Suprapubic skin (tissue), 4 donors: ENCODE results near the gene WIF1. TPM values are rescaled to one million over a fixed set of nuclear protein-coding genes. Genes with fewer than 3 reads are reported as not detected.

Source experiments
- DNase-seq, 2 donors: peaks; one replicate each; pipeline ENCODE4 v3.0.0-alpha.2; 2019; ENCODE audit warnings: low spot score in 2 of 2
- H3K27ac ChIP-seq: fragments of 200-600 bp; sonication (generic); one replicate; pipeline ENCODE4 v1.5.1; 2019
- H3K27me3 ChIP-seq: fragments of 200-600 bp; sonication (generic); one replicate; pipeline ENCODE4 v1.5.1; 2019
- H3K36me3 ChIP-seq: fragments of 200-600 bp; sonication (generic); one replicate; pipeline ENCODE4 v1.5.1; 2019
- H3K4me1 ChIP-seq: fragments of 200-600 bp; sonication (generic); one replicate; pipeline ENCODE4 v1.5.1; 2019
- H3K4me3 ChIP-seq: fragments of 200-600 bp; sonication (generic); one replicate; pipeline ENCODE4 v1.5.1; 2019; ENCODE audit warnings: mild to moderate bottlenecking
- H3K9me3 ChIP-seq: fragments of 200-600 bp; sonication (generic); one replicate; pipeline ENCODE4 v1.5.1; 2019
- CTCF ChIP-seq, 2 donors: fragments of 200-600 bp in 1 of 2; fragments of 450-650 bp in 1 of 2; sonication (generic) in 1 of 2; IDR thresholded peaks; one replicate each; pipeline ENCODE4 v1.5.1; 2016 to 2019; ENCODE audit warnings: antibody characterized with exemption in 2 of 2, mild to moderate bottlenecking in 1 of 2, moderate library complexity in 1 of 2
- EP300 ChIP-seq: sonication (generic); formaldehyde crosslinking; IDR thresholded peaks from one replicate; pipeline ENCODE4 v1.6.1; 2017; ENCODE audit warnings: antibody characterized with exemption
- POLR2A ChIP-seq, 2 donors: fragments of 450-650 bp; IDR thresholded peaks; one replicate each; pipeline ENCODE4 v1.6.1; 2017; ENCODE audit warnings: antibody characterized with exemption in 2 of 2, mild to moderate bottlenecking in 2 of 2, moderate library complexity in 2 of 2
- POLR2AphosphoS5 ChIP-seq, 3 donors: sonication (generic); formaldehyde crosslinking; IDR thresholded peaks; one replicate each; pipeline ENCODE4 v1.6.1; 2017; ENCODE audit warnings: antibody characterized with exemption in 3 of 3
- WGBS: methylation state at CpG from one replicate; pipeline ENCODE4 v1.1.5; 2018; 5-methylcytosine and 5-hydroxymethylcytosine counted together
- total RNA-seq, 4 donors: library from RNA; depleted of rRNA; stranded (reverse); fragments of >200 nt; gene quantifications; one replicate each; pipeline ENCODE4 v1.1.0, GENCODE V29; 2016

Gene WIF1
- total RNA-seq, 4 donors from 2014 or later, result 0.34 to 3.0 (median 0.79) TPM

DNA sequence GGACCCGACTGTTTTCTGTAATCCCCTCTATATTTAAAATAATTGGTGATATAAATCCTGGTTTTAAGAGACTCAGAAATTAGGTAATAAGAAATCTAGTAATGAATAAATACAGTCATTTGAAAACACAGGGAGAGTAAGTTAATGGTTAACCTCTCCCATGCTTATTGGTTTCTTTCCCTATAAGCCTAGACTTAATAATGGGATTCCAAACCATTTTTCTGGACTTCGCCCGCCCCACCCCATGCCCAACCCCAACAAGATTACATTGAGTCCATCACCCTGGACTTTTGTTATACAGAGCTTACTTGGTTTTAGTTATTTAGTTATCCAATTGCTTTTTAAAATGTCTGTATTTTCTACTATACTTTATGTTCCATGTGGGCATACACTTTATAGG lies 98.7 kb downstream of the WIF1 start:
- TF ChIP-seq EP300 (no peak), POLR2AphosphoS5 (IDR thresholded peaks at IDR 0.05) (no peak), CTCF (IDR thresholded peaks at IDR 0.05) (no peak), POLR2A (IDR thresholded peaks at IDR 0.05) (no peak)
- 83% methylated on average over 3 of the region's 3 CpGs for WGBS
- Histone ChIP-seq H3K9me3 (no peaks in the 10 kb centered on the region), H3K36me3 (no peaks in the 10 kb centered on the region), H3K27ac (no peak overlapping the region), H3K27me3 (no peaks in the 10 kb centered on the region), H3K4me3 (no peak overlapping the region), H3K4me1 (no peaks in the 10 kb centered on the region)
- no peak for DNase-seq

GRCh38 chr12:65019696-65020234 lies 101.3 kb downstream of the WIF1 start:
- Histone ChIP-seq H3K27me3 (no peaks in the 10 kb centered on the region), H3K9me3 (no peaks in the 10 kb centered on the region), H3K4me1 (no peaks in the 10 kb centered on the region), H3K27ac (no peak overlapping the region), H3K4me3 (no peak overlapping the region), H3K36me3 (no peaks in the 10 kb centered on the region)
- no peak for TF ChIP-seq POLR2A (IDR thresholded peaks at IDR 0.05)
- TF ChIP-seq POLR2AphosphoS5 (IDR thresholded peaks at IDR 0.05), result no peak
- no peak for TF ChIP-seq CTCF (IDR thresholded peaks at IDR 0.05)
- no peak for TF ChIP-seq EP300
- 73% methylated on average over 4 of the region's 4 CpGs for WGBS
- no peak for DNase-seq

- Histone ChIP-seq H3K4me1 (no peaks in the 10 kb centered on the region), H3K27me3 (no peaks in the 10 kb centered on the region), H3K27ac (no peak overlapping the region), H3K36me3 (no peaks in the 10 kb centered on the region), H3K9me3 (no peaks in the 10 kb centered on the region), H3K4me3 (no peak overlapping the region)
- no peak for DNase-seq
- TF ChIP-seq POLR2AphosphoS5 (IDR thresholded peaks at IDR 0.05) (no peak), EP300 (no peak), CTCF (IDR thresholded peaks at IDR 0.05) (no peak)
Observed at GRCh38 chr12:65016881-65017650, 104.0 kb downstream of the WIF1 start.

- Histone ChIP-seq H3K36me3 (no peaks in the 10 kb centered on the region), H3K27ac (no peak overlapping the region), H3K27me3 (no peaks in the 10 kb centered on the region), H3K9me3 (no peaks in the 10 kb centered on the region), H3K4me3 (no peak overlapping the region), H3K4me1 (no peaks in the 10 kb centered on the region)
- 87% methylated on average over 6 of the region's 6 CpGs for WGBS
- TF ChIP-seq POLR2AphosphoS5 (IDR thresholded peaks at IDR 0.05) (no peak), CTCF (IDR thresholded peaks at IDR 0.05) (no peak), EP300 (no peak), POLR2A (IDR thresholded peaks at IDR 0.05) (no peak)
- no peak for DNase-seq
Observed at GRCh38 chr12:65015850-65016249, 105.3 kb downstream of the WIF1 start.

GRCh38 chr12:65014504-65015271 lies 106.4 kb downstream of the WIF1 start:
- H3K36me3 ChIP-seq, result no peaks in the 10 kb centered on the region
- H3K27ac ChIP-seq, result no peak overlapping the region
- H3K27me3 ChIP-seq, result no peaks in the 10 kb centered on the region
- no peaks in the 10 kb centered on the region for H3K9me3 ChIP-seq
- TF ChIP-seq CTCF (IDR thresholded peaks at IDR 0.05), result no peak
- no peak for TF ChIP-seq EP300
- TF ChIP-seq POLR2A (IDR thresholded peaks at IDR 0.05), result no peak
- no peak for TF ChIP-seq POLR2AphosphoS5 (IDR thresholded peaks at IDR 0.05)
- 60% methylated on average over 9 of the region's 9 CpGs for WGBS
- H3K4me3 ChIP-seq, result no peak overlapping the region
- DNase-seq, result no peak
- H3K4me1 ChIP-seq, result no peaks in the 10 kb centered on the region
